B cell (primary cell): ENCODE measurements around the gene TSSK6. TPM values are rescaled to one million over a fixed set of nuclear protein-coding genes. Genes with fewer than 3 reads are reported as not detected.

Experiments
- ATAC-seq: fragments of 200-7000 bp; cut with Tn5 transposase; one replicate; pipeline ENCODE4 v1.10.0; 2021; ENCODE audit warnings: low read depth, mild to moderate bottlenecking, moderate number of reproducible peaks, moderate library complexity
- CTCF ChIA-PET: fragments of 350-600 bp; sonication (Branson Sonifier 250); formaldehyde crosslinking; loops from one replicate; lab custom pipeline; 2021; ENCODE audit warnings: antibody characterized with exemption, inconsistent platforms; lab: Charles Lee
- POLR2A ChIA-PET: fragments of 350-600 bp; sonication (Branson Sonifier 250); formaldehyde crosslinking; loops from one replicate; lab custom pipeline; 2021; ENCODE audit warnings: antibody characterized with exemption; lab: Charles Lee
- DNase-seq: peaks from one replicate; pipeline ENCODE4 v3.0.0; 2013
- H2AFZ ChIP-seq: 2 replicates; pipeline ENCODE4 v1.6.1; 2012; ENCODE audit warnings: mild to moderate bottlenecking, low read depth, low read length; ENCODE audit not compliant: insufficient read depth, poor library complexity, severe bottlenecking
- H3K27ac ChIP-seq, 2 donors: 1 replicate in 1 of 2; 2 replicates in 1 of 2; pipeline ENCODE4 v1.5.1; 2012 to 2013; ENCODE audit warnings: low read length in 2 of 2, mild to moderate bottlenecking in 2 of 2, moderate library complexity in 1 of 2
- H3K27me3 ChIP-seq, 4 experiments: fragments of 200-600 bp in 1 of 4; sonication (generic) in 1 of 4; replicated peaks in 1 of 4; 1 replicate in 2 of 4; 2 replicates in 2 of 4; pipeline versions ENCODE4 v1.6.1 to v1.7.0; 2013 to 2016; ENCODE audit warnings: low read length in 3 of 4, mild to moderate bottlenecking in 2 of 4, mixed read lengths in 1 of 4, moderate library complexity in 1 of 4; ENCODE audit not compliant: insufficient read depth in 4 of 4, control insufficient read depth in 3 of 4; ENCODE audit errors: control extremely low read depth in 1 of 4
- H3K36me3 ChIP-seq, 2 experiments: replicated peaks in 1 of 2; 1 replicate in 1 of 2; 2 replicates in 1 of 2; pipeline versions ENCODE4 v1.6.1 to v1.7.1; 2013; ENCODE audit warnings: low read length in 1 of 2; ENCODE audit not compliant: insufficient read depth in 2 of 2, control insufficient read depth in 1 of 2; ENCODE audit errors: control extremely low read depth in 1 of 2, extremely low read depth in 1 of 2
- H3K4me1 ChIP-seq, 2 donors: fragments of 200-600 bp in 1 of 2; sonication (generic) in 1 of 2; 1 replicate in 1 of 2; 2 replicates in 1 of 2; pipeline versions ENCODE4 v1.5.1 to v1.6.1; 2013 to 2017; ENCODE audit warnings: low read length in 2 of 2; ENCODE audit not compliant: control insufficient read depth in 2 of 2, insufficient read depth in 2 of 2
- H3K4me2 ChIP-seq: replicated peaks from 2 replicates; pipeline ENCODE3; 2012; ENCODE audit warnings: mild to moderate bottlenecking, low read depth, low read length; ENCODE audit not compliant: poor library complexity, severe bottlenecking
- H3K4me3 ChIP-seq, 5 experiments: fragments of 200-600 bp in 1 of 5; sonication (generic) in 1 of 5; 1 replicate in 3 of 5; 2 replicates in 2 of 5; pipeline versions ENCODE4 v1.5.1 to v1.7.0; 2011 to 2016; ENCODE audit warnings: low read length in 4 of 5, mild to moderate bottlenecking in 4 of 5, low read depth in 2 of 5, control low read depth in 1 of 5, moderate library complexity in 1 of 5; ENCODE audit not compliant: insufficient read depth in 1 of 5; ENCODE audit errors: control extremely low read depth in 1 of 5, extremely low read depth in 1 of 5
- H3K79me2 ChIP-seq: fragments of 200-600 bp; sonication (generic); one replicate; pipeline ENCODE4 v1.6.0; 2016; ENCODE audit warnings: low read length; ENCODE audit not compliant: control insufficient read depth, insufficient read depth
- H3K9ac ChIP-seq: fragments of 200-600 bp; sonication (generic); 2 replicates; pipeline ENCODE4 v1.6.1; 2017; ENCODE audit warnings: mild to moderate bottlenecking, low read length, moderate library complexity
- H3K9me3 ChIP-seq, 3 donors: one replicate each; pipeline versions ENCODE4 v1.6.1 to v1.7.1; 2013; ENCODE audit warnings: low read length in 2 of 3; ENCODE audit not compliant: control insufficient read depth in 2 of 3, insufficient read depth in 1 of 3; ENCODE audit errors: control extremely low read depth in 1 of 3
- H4K20me1 ChIP-seq: 2 replicates; pipeline ENCODE4 v1.6.0; 2012; ENCODE audit warnings: mild to moderate bottlenecking, low read length; ENCODE audit not compliant: insufficient read depth, control insufficient read depth, poor library complexity, severe bottlenecking
- H3K27ac Mint-ChIP-seq: one replicate; pipeline ENCODE4 v1.8.0; 2021; ENCODE audit warnings: mixed read lengths
- H3K27me3 Mint-ChIP-seq: one replicate; pipeline ENCODE4 v1.8.0; 2021; ENCODE audit warnings: mixed read lengths
- H3K4me1 Mint-ChIP-seq: one replicate; pipeline ENCODE4 v1.8.0; 2021; ENCODE audit warnings: mixed read lengths
- H3K4me3 Mint-ChIP-seq: one replicate; pipeline ENCODE4 v1.8.0; 2021; ENCODE audit warnings: mixed read lengths
- H3K9me3 Mint-ChIP-seq: one replicate; pipeline ENCODE4 v1.8.0; 2022; ENCODE audit warnings: mixed read lengths; ENCODE audit not compliant: insufficient read depth
- CTCF ChIP-seq: fragments of 200-600 bp; IDR thresholded peaks from one replicate; pipeline ENCODE4 v1.8.0; 2022; ENCODE audit warnings: antibody characterized with exemption, mild to moderate bottlenecking
- EZH2 ChIP-seq: IDR thresholded peaks from 2 replicates; pipeline ENCODE4 v1.6.1; 2012; ENCODE audit warnings: borderline replicate concordance, low read depth, mild to moderate bottlenecking, moderate library complexity, low read length; ENCODE audit not compliant: insufficient read depth, poor library complexity, severe bottlenecking
- WGBS: methylation state at CpG from one replicate; pipeline ENCODE4 v1.1.5; 2013; ENCODE audit warnings: missing lambda C conversion rate; ENCODE audit not compliant: insufficient coverage; 5-methylcytosine and 5-hydroxymethylcytosine counted together
- intact Hi-C: fragments of 100-400 bp; cut with micrococcal nuclease; formaldehyde crosslinking; loops from one replicate; pipeline ENCODE4 v1.10.0; 2022
- polyA plus RNA-seq: library from polyadenylated mRNA; depleted of rRNA; stranded (reverse); fragments of >200 nt; gene quantifications from 2 replicates; pipeline ENCODE4 v1.2.3, GENCODE V29; 2012
- total RNA-seq, 2 donors: library from RNA; stranded (reverse); fragments of 120-200 nt in 1 of 2; gene quantifications; 1 replicate in 1 of 2; 2 replicates in 1 of 2; pipeline versions ENCODE4 v1.2.3 to v1.2.4, GENCODE V29; 2013 to 2022

TSSK6 gene
- total and polyA plus RNA-seq, 2 donors (not counting 1 experiment from before 2014, with no cell fraction given), result 8.9 to 9.6 TPM

GRCh38 chr19:19515642-19516519, 533 bp upstream of the TSSK6 start, which contains the start of gene NDUFA13:
TSS of gene NDUFA13 (plus strand) at chr19:19516225. CDS start at chr19:19516239, 14 bp downstream.
- intact Hi-C loops, result loop anchor here (1.0 to 10.0 kb wide), 6 partner anchors 111 to 559 kb away; partner anchors contain the start of genes ATP13A1, GATAD2A, MAU2 and SUGP1

More at GRCh38 chr19:19515642-19516519, 533 bp upstream of the TSSK6 start, which contains the start of gene NDUFA13:
- Histone ChIP-seq H2AFZ (peak within 1 kb of the TSS; percentile 88), H3K4me1 (peaks cover 12 to 23% of the 10 kb centered on the region in 2 donors), H3K36me3 (peaks cover 4% of the 10 kb centered on the region in 2 experiments), H3K4me3 (peak within 1 kb of the TSS; percentile 82 to 99 (median 95)), H3K9me3 (peaks cover 0 to 17% (median 0%) of the 10 kb centered on the region in 3 donors), H3K4me2 (peak within 1 kb of the TSS; percentile 85), H3K9ac (peak within 1 kb of the TSS; percentile 80), H3K79me2 (peaks cover 52% of the 10 kb centered on the region), H3K27me3 (no peaks in the 10 kb centered on the region), H4K20me1 (peaks cover 11% of the 10 kb centered on the region), H3K27ac (peak within 1 kb of the TSS; percentile 72 to 81)
- 6% methylated on average over 60 of the region's 61 CpGs for WGBS
- Mint-ChIP-seq H3K27me3 (no peaks in the 10 kb centered on the region), H3K4me3 (peak within 1 kb of the TSS; percentile 93), H3K9me3 (no peaks in the 10 kb centered on the region), H3K27ac (peak within 1 kb of the TSS; percentile 92), H3K4me1 (peaks cover 27% of the 10 kb centered on the region)
- CTCF ChIA-PET, result interaction anchor here (0.7 to 1.8 kb wide), 3 partner anchors 16 to 741 kb away, joined by 3 to 9 read pairs (median 3); no protein-coding TSS in a partner anchor
- ATAC-seq (peak; percentile 94), DNase-seq (peak; percentile 96)
- POLR2A ChIA-PET, result interaction anchor here (0.5 to 2.0 kb wide), 12 partner anchors 50 to 1147 kb away, joined by 3 to 10 read pairs (median 4); partner anchors contain the start of genes ATP13A1, GATAD2A and ZNF14
- no peak for TF ChIP-seq CTCF
- no peak for TF ChIP-seq EZH2
